Urinary bladder (tissue), 4 donors: ENCODE data around the gene NR1D1. TPM values are rescaled to one million over a fixed set of nuclear protein-coding genes. Genes with fewer than 3 reads are reported as not detected.

Source experiments
- DNase-seq: peaks from one replicate; pipeline ENCODE4 v3.0.0-alpha.2; 2015; ENCODE audit errors: extremely low spot score
- H3K27ac ChIP-seq: one replicate; pipeline ENCODE4 v1.5.1; 2013; ENCODE audit warnings: low read depth, mild to moderate bottlenecking, moderate library complexity
- H3K36me3 ChIP-seq: one replicate; pipeline ENCODE4 v1.6.1; 2013; ENCODE audit warnings: mild to moderate bottlenecking, moderate library complexity; ENCODE audit not compliant: insufficient read depth
- H3K4me1 ChIP-seq: one replicate; pipeline ENCODE4 v1.6.1; 2013; ENCODE audit warnings: mild to moderate bottlenecking, moderate library complexity; ENCODE audit not compliant: insufficient read depth
- H3K4me3 ChIP-seq: one replicate; pipeline ENCODE4 v1.5.1; 2013; ENCODE audit warnings: low read depth, low read length
- WGBS: extraction: QIAGEN DNeasy Blood & Tissue Kit; methylation state at CpG from one replicate; pipeline ENCODE4 v1.1.7; 2013; 5-methylcytosine and 5-hydroxymethylcytosine counted together
- polyA plus RNA-seq: library from polyadenylated mRNA; stranded (reverse); fragments of 200-250 nt; gene quantifications from one replicate; pipeline ENCODE4 v1.2.3, GENCODE V29; 2013
- total RNA-seq: library from RNA; depleted of rRNA; stranded (reverse); fragments of >200 nt; gene quantifications from one replicate; pipeline ENCODE4 v1.2.3, GENCODE V29; 2014
- donor health status: healthy with polysubstance abuse.
- donor health status: healthy.

Gene NR1D1
- total and polyA plus RNA-seq, 2 donors = 2.0 to 18.1 TPM

GRCh38 chr17:40121181-40122135 lies 21.1 kb upstream of the NR1D1 start, which contains the start of gene MSL1:
Gene MSL1, plus strand, starts transcription at chr17:40121971. Its CDS starts 642 bp downstream, at chr17:40122613.
- under 1% methylated on average over 82 of the region's 82 CpGs for WGBS
- Histone ChIP-seq H3K4me1 (no peaks in the 10 kb centered on the region), H3K36me3 (peaks cover 2% of the 10 kb centered on the region), H3K27ac (peak within 1 kb of the TSS; percentile 97), H3K4me3 (peak within 1 kb of the TSS; percentile 98)
- no peak for DNase-seq

GRCh38 chr17:40115101-40115436 lies 14.7 kb upstream of the NR1D1 start:
- Histone ChIP-seq H3K36me3 (no peaks in the 10 kb centered on the region), H3K4me3 (no peak overlapping the region), H3K4me1 (no peaks in the 10 kb centered on the region), H3K27ac (no peak overlapping the region)
- DNase-seq = no peak
- 50% methylated on average over 2 of the region's 2 CpGs for whole genome bisulfite sequencing

- Histone ChIP-seq H3K27ac (peak overlapping the region; percentile 53), H3K4me1 (no peaks in the 10 kb centered on the region), H3K4me3 (peak overlapping the region; percentile 4), H3K36me3 (no peaks in the 10 kb centered on the region)
- WGBS = 12% methylated on average over 5 of the region's 5 CpGs
- DNase-seq = no peak
Measured at GRCh38 chr17:40113907-40114245, 13.5 kb upstream of the NR1D1 start.

- no peaks in the 10 kb centered on the region for H3K36me3 ChIP-seq
- no peaks in the 10 kb centered on the region for H3K4me1 ChIP-seq
- under 1% methylated on average over 17 of the region's 17 CpGs for WGBS
- H3K4me3 ChIP-seq = peak overlapping the region; percentile 4
- peak overlapping the region; percentile 53 for H3K27ac ChIP-seq
- DNase-seq = peak; percentile 96
Measured at GRCh38 chr17:40113110-40113906, 12.9 kb upstream of the NR1D1 start.

- Histone ChIP-seq H3K4me3 (no peak overlapping the region), H3K4me1 (no peaks in the 10 kb centered on the region), H3K36me3 (no peaks in the 10 kb centered on the region), H3K27ac (peak overlapping the region; percentile 48)
- WGBS = 19% methylated on average over 4 of the region's 4 CpGs
- DNase-seq = no peak
Measured at GRCh38 chr17:40112718-40113109, 12.3 kb upstream of the NR1D1 start.

- Histone ChIP-seq H3K4me1 (no peaks in the 10 kb centered on the region), H3K4me3 (no peak overlapping the region), H3K27ac (peak overlapping the region; percentile 48), H3K36me3 (no peaks in the 10 kb centered on the region)
- 8% methylated on average over 2 of the region's 2 CpGs for WGBS
- DNase-seq = no peak
Measured at GRCh38 chr17:40112191-40112711, 11.9 kb upstream of the NR1D1 start.

- H3K36me3 ChIP-seq = no peaks in the 10 kb centered on the region
- peak; percentile 87 for DNase-seq
- WGBS = under 1% methylated on average over 12 of the region's 12 CpGs
- H3K4me3 ChIP-seq = no peak overlapping the region
- no peaks in the 10 kb centered on the region for H3K4me1 ChIP-seq
- peak overlapping the region; percentile 48 for H3K27ac ChIP-seq
Measured at GRCh38 chr17:40111221-40112128, 11.1 kb upstream of the NR1D1 start.

- no peaks in the 10 kb centered on the region for H3K4me1 ChIP-seq
Measured at GRCh38 chr17:40110026-40110845, 9.8 kb upstream of the NR1D1 start.

GRCh38 chr17:40108970-40109824 lies 8.8 kb upstream of the NR1D1 start:
- 84% methylated on average over 9 of the region's 9 CpGs for WGBS
- Histone ChIP-seq H3K4me3 (no peak overlapping the region), H3K36me3 (no peaks in the 10 kb centered on the region), H3K4me1 (no peaks in the 10 kb centered on the region), H3K27ac (peak overlapping the region; percentile 79)
- no peak for DNase-seq

More at GRCh38 chr17:40110026-40110845, 9.8 kb upstream of the NR1D1 start:
- 50% methylated on average over 3 of the region's 3 CpGs for WGBS
- no peak overlapping the region for H3K4me3 ChIP-seq
- H3K27ac ChIP-seq = peak overlapping the region; percentile 48
- no peaks in the 10 kb centered on the region for H3K36me3 ChIP-seq
- DNase-seq = no peak

- Histone ChIP-seq H3K36me3 (no peaks in the 10 kb centered on the region), H3K27ac (peak overlapping the region; percentile 96), H3K4me1 (peaks cover 2% of the 10 kb centered on the region), H3K4me3 (no peak overlapping the region)
- WGBS = 22% methylated on average over 5 of the region's 5 CpGs
- no peak for DNase-seq
Measured at GRCh38 chr17:40107522-40108174, 7.3 kb upstream of the NR1D1 start.

GRCh38 chr17:40106760-40107521 lies 6.6 kb upstream of the NR1D1 start:
- DNase-seq = no peak
- H3K36me3 ChIP-seq = no peaks in the 10 kb centered on the region
- H3K4me1 ChIP-seq = peaks cover 2% of the 10 kb centered on the region
- 16% methylated on average over 20 of the region's 20 CpGs for WGBS
- H3K4me3 ChIP-seq = no peak overlapping the region
- peak overlapping the region; percentile 96 for H3K27ac ChIP-seq
